ENCODE data around the gene TMEM130. TPM values are rescaled to one million over a fixed set of nuclear protein-coding genes. Genes with fewer than 3 reads are reported as not detected.

Gene TMEM130
- total RNA-seq, 1 experiment from 2014 or later: 1.7 TPM

GRCh38 chr7:98913026-98913425, 43.2 kb upstream of the TMEM130 start:
- Histone ChIP-seq H4K91ac (ENCODE audit: insufficient read length, low read depth, low read length) (no peak overlapping the region), H3K14ac (ENCODE audit: insufficient read depth, low read length) (no peak overlapping the region), H3K9me3 (ENCODE audit: control insufficient read depth, low read depth, low read length) (no peaks in the 10 kb centered on the region), H3K4me1 (ENCODE audit: insufficient read depth, low read length) (no peaks in the 10 kb centered on the region), H3K18ac (ENCODE audit: insufficient read length, low read depth, low read length) (no peak overlapping the region), H4K5ac (ENCODE audit: insufficient read length, low read depth, low read length) (no peak overlapping the region), H3K9ac (ENCODE audit: extremely low read depth, insufficient read length, low read length) (no peak overlapping the region), H3K79me2 (ENCODE audit: insufficient read depth, low read length) (no peaks in the 10 kb centered on the region), H4K8ac (replicated peaks; ENCODE audit: insufficient read length, low read depth, low read length) (no peak overlapping the region), H3K23me2 (ENCODE audit: insufficient read length, low read depth, low read length, poor library complexity, severe bottlenecking) (no peaks in the 10 kb centered on the region), H4K20me1 (ENCODE audit: control insufficient read depth, insufficient read depth, insufficient read length) (peaks cover 2% of the 10 kb centered on the region), H3T11ph (ENCODE audit: low read length) (no peak overlapping the region), H2BK12ac (ENCODE audit: insufficient read length, low read depth, low read length) (no peak overlapping the region), H2BK5ac (ENCODE audit: insufficient read length, low read length) (no peak overlapping the region), H2AK5ac (ENCODE audit: insufficient read length, low read length) (no peak overlapping the region), H2BK120ac (ENCODE audit: low read depth, low read length, poor library complexity, severe bottlenecking) (no peak overlapping the region), H2BK15ac (ENCODE audit: low read depth, low read length) (no peak overlapping the region), H2AFZ (ENCODE audit: low read length) (no peak overlapping the region), H3K4ac (ENCODE audit: low read depth, low read length) (no peak overlapping the region), H3K27me3 (ENCODE audit: insufficient read depth, low read length) (no peaks in the 10 kb centered on the region), H3K56ac (ENCODE audit: insufficient read length, low read depth, low read length) (no peak overlapping the region), H3K27ac (ENCODE audit: insufficient read length, low read depth, low read length) (no peak overlapping the region), H3K4me2 (ENCODE audit: insufficient read depth, insufficient read length, low read length) (no peak overlapping the region), H3K23ac (ENCODE audit: insufficient read length, low read depth, low read length) (no peak overlapping the region), H3K79me1 (ENCODE audit: insufficient read depth, low read depth, low read length, poor library complexity, severe bottlenecking) (no peaks in the 10 kb centered on the region), H2BK20ac (ENCODE audit: low read depth, low read length, poor library complexity, severe bottlenecking) (no peak overlapping the region)
- Mint-ChIP-seq H3K4me1 (no peaks in the 10 kb centered on the region), H3K27me3 (ENCODE audit: low read depth) (no peaks in the 10 kb centered on the region), H3K9me3 (peaks cover 1 to 4% of the 10 kb centered on the region in 2 experiments; a peak in 3 of 5 replicates), H3K4me3 (no peak overlapping the region), H3K36me3 (ENCODE audit: insufficient read depth in 1 of 3, low read depth in 3 of 3) (peaks cover 51 to 92% (median 88%) of the 10 kb centered on the region in 3 experiments; a peak in 6 of 7 replicates), H3K27ac (peak overlapping the region in 2 of 3 experiments; percentile 18 to 34; a peak in 2 of 7 replicates)
- no peak for TF ChIP-seq CTCF (conservative IDR thresholded peaks at IDR 0.05)
- no CpG with 5 or more reads among the region's 8 CpGs for WGBS (ENCODE audit: extremely low coverage, insufficient read length, low lambda C conversion rate)
- no peak for DNase-seq
